ENCODE data around the gene SNX17.
A peak's percentile ranks its signal among the peaks of the same experiment; 100 is the strongest.

The SNX17 gene

DNA sequence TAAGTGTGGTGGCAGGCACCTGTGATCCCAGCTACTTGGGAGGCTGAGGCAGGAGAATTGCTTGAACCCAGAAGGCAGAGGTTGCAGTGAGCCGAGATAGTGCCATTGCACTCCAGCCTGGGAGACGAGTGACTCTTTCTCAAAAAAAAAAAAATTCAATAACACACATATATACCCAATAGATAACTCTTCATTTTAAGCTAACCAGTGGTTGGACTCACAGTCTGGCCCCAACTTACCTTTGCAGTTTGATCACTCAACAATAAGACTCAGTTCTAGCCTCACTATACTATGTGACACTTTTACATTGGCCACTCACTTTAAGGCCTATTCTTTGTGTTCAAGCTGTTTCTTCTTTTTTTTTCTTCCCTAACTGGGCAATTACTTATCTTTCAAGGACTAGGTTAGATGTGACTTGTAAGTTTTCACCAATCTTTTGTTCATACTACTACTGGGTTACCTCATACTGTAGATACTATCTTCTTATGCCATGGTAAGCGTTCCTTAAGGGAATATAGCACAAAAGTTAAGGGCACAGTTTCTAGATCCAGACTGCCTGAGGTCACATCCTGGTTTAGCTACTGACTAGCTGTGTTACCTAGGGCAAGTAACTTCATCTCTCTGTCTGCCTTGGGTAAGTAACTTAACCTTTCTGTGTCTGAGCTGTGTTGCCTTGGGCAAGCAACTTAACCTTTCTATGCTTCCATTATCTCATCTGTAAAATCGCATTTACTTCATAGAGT lies 7.6 kb upstream of the SNX17 start:
- DNase-seq (ENCODE audit: insufficient read length, low spot score) (no peak), FAIRE-seq (no peak)

DNA sequence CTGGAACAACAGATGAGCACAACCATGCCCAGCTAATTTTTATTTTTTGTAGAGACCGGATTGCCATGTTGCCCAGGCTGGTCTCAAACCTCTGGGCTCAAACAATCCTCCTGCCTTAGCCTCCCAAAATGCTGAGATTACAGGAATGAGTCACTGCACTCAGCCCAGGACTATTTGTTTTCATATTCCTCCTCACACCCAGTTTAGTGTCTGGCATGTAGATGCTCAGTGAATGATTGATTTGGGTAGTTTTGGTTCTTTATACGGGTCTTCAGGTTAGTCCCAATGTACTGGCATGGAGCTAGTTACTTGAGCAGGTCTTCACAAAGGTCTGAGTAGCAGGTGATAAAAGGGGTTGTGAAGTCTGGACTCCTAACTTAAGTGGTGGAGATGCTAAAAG lies 6.5 kb upstream of the SNX17 start:
- no peak for FAIRE-seq
- no peak for DNase-seq (ENCODE audit: insufficient read length, low spot score)

- FAIRE-seq (no peak), DNase-seq (ENCODE audit: insufficient read length, low spot score) (peak; percentile 68)
Measured at GRCh38 chr2:27369471-27370025, 868 bp upstream of the SNX17 start.

DNA sequence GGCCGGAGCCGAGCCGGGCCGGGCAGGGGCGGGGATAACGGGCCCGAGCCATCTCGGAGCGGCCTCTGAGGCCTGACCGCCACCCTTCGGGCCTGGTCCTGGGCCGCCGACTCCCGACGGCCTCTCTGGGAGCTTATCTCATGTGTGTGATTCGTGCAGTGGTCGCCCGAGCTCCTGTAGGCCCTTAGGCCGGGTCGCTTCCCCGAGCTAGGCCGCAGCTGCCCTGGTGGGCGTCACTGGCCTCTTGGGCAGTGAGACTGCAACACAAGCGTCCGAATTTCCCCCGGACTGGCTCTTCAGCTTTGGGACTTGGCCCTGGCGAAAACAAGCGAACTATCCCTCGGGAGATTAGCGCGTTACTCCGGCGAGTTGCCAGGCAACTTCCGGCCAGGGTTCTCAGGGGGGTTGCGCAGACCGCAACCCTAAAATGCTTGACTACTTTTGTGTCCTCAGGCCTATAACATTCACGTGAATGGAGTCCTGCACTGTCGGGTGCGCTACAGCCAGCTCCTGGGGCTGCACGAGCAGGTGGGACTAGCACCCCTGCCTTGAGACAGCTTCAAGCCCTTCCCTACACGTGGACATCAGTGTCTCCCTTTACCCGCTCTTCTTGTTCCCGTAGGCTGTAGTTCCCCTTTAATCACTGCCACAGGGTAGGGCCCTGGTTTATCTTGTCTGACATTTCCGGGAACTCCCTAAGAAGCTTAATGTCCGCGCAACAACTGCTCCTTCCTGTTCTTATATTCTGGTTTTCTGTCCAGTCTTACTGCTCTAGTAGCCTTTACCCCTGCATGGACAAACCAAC lies 602 bp downstream of the SNX17 start:
- FAIRE-seq (no peak), DNase-seq (ENCODE audit: insufficient read length, low spot score) (no peak)

DNA sequence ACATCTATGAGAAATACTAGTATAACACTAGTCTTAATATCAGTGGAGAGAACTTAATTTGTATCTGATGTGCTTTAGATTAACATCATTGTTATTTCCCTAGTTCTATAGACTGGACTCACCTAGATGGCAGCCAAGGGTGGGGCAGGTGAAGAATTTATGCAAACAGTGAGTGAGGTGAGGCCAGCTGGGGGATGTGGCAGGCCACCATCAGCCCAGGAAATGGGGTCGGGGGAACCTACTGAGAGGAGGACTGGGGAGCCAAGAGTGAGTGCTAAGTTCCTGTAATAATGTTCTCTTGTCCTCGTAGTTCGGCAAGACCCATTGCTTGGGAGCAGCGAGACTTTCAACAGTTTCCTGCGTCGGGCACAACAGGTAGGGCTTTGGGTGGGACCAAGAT lies 2.5 kb downstream of the SNX17 start:
- DNase-seq (ENCODE audit: insufficient read length, low spot score), result no peak
- FAIRE-seq, result no peak

GRCh38 chr2:27373567-27373966 lies 3.2 kb downstream of the SNX17 start:
- FAIRE-seq, result no peak
- no peak for DNase-seq (ENCODE audit: insufficient read length, low spot score)

- no peak for FAIRE-seq
Measured at GRCh38 chr2:27375513-27376099, 5.2 kb downstream of the SNX17 start.

GRCh38 chr2:27376151-27376865 lies 5.9 kb downstream of the SNX17 start:
- FAIRE-seq, result no peak
- no peak for DNase-seq (ENCODE audit: insufficient read length, low spot score)

More at GRCh38 chr2:27375513-27376099, 5.2 kb downstream of the SNX17 start:
- no peak for DNase-seq (ENCODE audit: insufficient read length, low spot score)

- DNase-seq (ENCODE audit: insufficient read length, low spot score) (no peak), FAIRE-seq (no peak)
Measured at GRCh38 chr2:27376866-27377617, 6.6 kb downstream of the SNX17 start.

- no peak for FAIRE-seq
- DNase-seq (ENCODE audit: insufficient read length, low spot score), result no peak
Measured at GRCh38 chr2:27377618-27378095, 7.2 kb downstream of the SNX17 start.

DNA sequence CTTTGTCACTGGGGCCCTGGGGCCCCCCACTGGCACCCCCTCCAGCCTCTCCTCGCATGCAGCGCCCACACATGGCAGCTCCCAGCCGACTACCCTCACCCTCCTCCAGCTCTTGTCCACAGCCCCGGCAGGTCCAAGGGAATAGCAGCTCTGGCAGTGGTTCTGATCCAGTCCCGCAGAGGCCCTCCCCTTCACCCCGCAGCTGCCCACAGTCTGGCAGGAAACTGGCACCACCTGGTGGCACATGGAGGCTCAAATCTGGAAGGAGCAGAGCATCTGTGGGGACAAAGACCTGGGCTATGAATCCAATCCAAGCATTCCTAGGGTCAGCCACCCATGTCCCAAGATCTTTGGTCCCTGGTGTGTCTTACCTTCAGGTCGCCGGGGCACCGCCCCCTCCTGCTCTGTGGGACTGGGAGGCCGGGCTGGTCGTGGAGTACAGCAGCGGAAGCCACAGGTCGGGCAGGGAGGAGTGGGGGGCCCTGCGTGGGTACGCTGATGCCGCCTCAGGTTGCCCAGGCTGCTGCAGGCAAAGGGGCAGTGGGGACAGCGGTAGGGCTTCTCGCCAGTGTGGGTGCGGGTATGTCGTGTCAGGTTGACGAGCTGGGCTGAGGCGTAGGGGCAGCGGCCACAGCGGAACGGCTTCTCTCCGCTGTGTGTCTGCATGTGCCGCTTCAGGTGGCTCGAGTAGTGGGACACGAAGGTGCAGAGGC lies 7.8 kb downstream of the SNX17 start:
- FAIRE-seq, result no peak

DNA sequence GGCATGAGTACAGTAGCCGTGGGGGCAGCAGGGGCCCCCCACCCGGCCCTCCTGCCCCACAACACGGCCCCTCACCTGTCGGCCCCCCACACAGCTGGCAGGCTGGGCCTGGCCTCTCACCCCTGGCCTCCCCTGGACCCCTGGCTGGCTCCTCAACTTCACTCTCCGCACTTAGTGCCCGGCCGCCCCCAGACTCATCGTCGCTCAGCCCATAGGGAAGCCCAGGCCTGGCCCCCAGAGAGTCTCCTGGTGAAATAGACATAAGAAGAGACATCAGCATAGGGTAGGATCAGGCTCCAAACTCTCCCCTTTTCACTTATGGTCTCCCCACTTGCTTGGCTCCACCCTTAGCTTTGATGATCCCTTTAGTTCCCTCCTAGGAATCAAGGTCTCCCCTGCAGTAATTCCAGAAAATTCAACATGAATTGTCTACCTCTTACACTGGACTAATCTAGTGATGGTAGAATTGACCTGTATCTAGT lies 8.4 kb downstream of the SNX17 start:
- DNase-seq (ENCODE audit: insufficient read length, low spot score), result no peak
- no peak for FAIRE-seq

More for the DNA sequence above, 7.8 kb downstream of the SNX17 start:
- DNase-seq (ENCODE audit: insufficient read length, low spot score), result no peak

GRCh38 chr2:27379383-27379835 lies 9.0 kb downstream of the SNX17 start:
- FAIRE-seq (no peak), DNase-seq (ENCODE audit: insufficient read length, low spot score) (no peak)

GRCh38 chr2:27379836-27380625 lies 9.6 kb downstream of the SNX17 start:
- no peak for FAIRE-seq
- peak; percentile 29 for DNase-seq (ENCODE audit: insufficient read length, low spot score)

GRCh38 chr2:27380626-27381545 lies 10.5 kb downstream of the SNX17 start, which contains the start of gene ZNF513:
ZNF513 (minus strand) TSS chr2:27380734; CDS start chr2:27380526, 208 bp downstream.
- peak; percentile 98 for FAIRE-seq

DNA sequence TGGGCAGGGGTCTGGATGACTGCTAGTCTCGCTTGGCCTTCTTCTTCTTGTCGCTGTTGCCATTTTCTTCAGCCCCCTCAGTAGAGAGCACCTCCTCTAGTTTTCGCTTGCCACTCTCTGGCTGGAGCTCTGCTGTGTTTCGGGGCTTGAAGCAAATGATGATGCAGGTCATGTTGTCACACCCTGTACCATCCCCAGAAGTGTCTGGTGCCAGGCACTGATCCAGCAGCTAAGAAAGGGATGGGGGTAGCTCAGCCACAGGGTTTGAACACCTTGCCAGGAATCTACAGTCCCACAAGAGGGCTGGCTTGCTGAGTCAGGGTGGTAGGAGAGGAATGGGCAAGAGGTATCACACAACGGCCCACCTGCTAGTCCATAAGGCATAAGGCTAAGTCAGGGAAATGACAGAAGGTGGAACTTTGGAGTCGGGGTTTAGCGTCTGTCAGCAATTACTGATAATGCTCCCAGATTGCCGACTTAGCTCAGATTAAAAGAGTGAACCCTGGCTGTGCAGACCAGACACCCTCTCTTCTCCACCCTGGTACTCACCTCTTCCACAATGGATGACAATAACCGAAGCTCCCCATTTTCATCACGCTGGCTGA lies 11.3 kb downstream of the SNX17 start:
- FAIRE-seq (no peak), DNase-seq (ENCODE audit: insufficient read length, low spot score) (no peak)

More at GRCh38 chr2:27380626-27381545, 10.5 kb downstream of the SNX17 start, which contains the start of gene ZNF513:
- DNase-seq (ENCODE audit: insufficient read length, low spot score), result peak; percentile 91

All from HTR-8/SVneo (cell line).